H1 (cell line): ENCODE measurements around the gene PDGFA. TPM values are rescaled to one million over a fixed set of nuclear protein-coding genes. Genes with fewer than 3 reads are reported as not detected.

ENCODE experiments used
- CTCF ChIA-PET: fragments of 300-600 bp; sonication (Branson Sonifier 250); formaldehyde crosslinking; loops from one replicate; lab custom pipeline; 2021; ENCODE audit not compliant: partially characterized antibody; lab: Charles Lee
- POLR2A ChIA-PET: fragments of 300-600 bp; sonication (Branson Sonifier 250); formaldehyde crosslinking; loops from one replicate; lab custom pipeline; 2021; ENCODE audit warnings: inconsistent platforms; ENCODE audit not compliant: partially characterized antibody; lab: Charles Lee
- DNase-seq, 2 experiments: peaks; one replicate each; pipeline versions ENCODE4 v3.0.0 to v3.0.0-alpha.2; 2010 to 2022; ENCODE audit warnings: low spot score in 2 of 2, low read depth in 1 of 2, mixed read lengths in 1 of 2
- FAIRE-seq: peaks from 2 replicates; lab custom pipeline; 2011; peaks lifted over from hg19 to GRCh38; lab: Jason Lieb, UNC
- H2AFZ ChIP-seq: 2 replicates; pipeline ENCODE4 v1.8.1; 2012; ENCODE audit warnings: low read length, inconsistent platforms
- H2AK5ac ChIP-seq: 2 replicates; pipeline ENCODE4 v1.6.1; 2013; ENCODE audit warnings: low read depth, low read length
- H2BK120ac ChIP-seq: replicated peaks from 2 replicates; pipeline ENCODE3; 2013; ENCODE audit warnings: low read depth, low read length, inconsistent platforms
- H2BK12ac ChIP-seq: 2 replicates; pipeline ENCODE4 v1.6.1; 2013; ENCODE audit warnings: low read depth, low read length
- H2BK15ac ChIP-seq: 2 replicates; pipeline ENCODE4 v1.6.1; 2013; ENCODE audit warnings: low read length
- H2BK20ac ChIP-seq: 2 replicates; pipeline ENCODE4 v1.6.1; 2013; ENCODE audit warnings: low read length
- H2BK5ac ChIP-seq: 2 replicates; pipeline ENCODE4 v1.6.1; 2013; ENCODE audit warnings: low read depth, low read length
- H3K14ac ChIP-seq: 2 replicates; pipeline ENCODE4 v1.6.1; 2013; ENCODE audit warnings: inconsistent platforms; ENCODE audit not compliant: insufficient read length
- H3K18ac ChIP-seq: 2 replicates; pipeline ENCODE4 v1.6.1; 2013; ENCODE audit warnings: low read length; ENCODE audit errors: extremely low read depth
- H3K23ac ChIP-seq: 2 replicates; pipeline ENCODE4 v1.6.1; 2013; ENCODE audit warnings: inconsistent platforms; ENCODE audit not compliant: insufficient read length
- H3K23me2 ChIP-seq: 2 replicates; pipeline ENCODE4 v1.6.1; 2013; ENCODE audit warnings: low read depth, low read length
- H3K27ac ChIP-seq: 2 replicates; pipeline ENCODE4 v1.6.1; 2011; ENCODE audit warnings: low read depth, low read length, inconsistent platforms
- H3K27me3 ChIP-seq, 4 experiments: replicated peaks in 1 of 4; 1 replicate in 1 of 4; 2 replicates in 3 of 4; pipeline versions ENCODE4 v1.6.1 to v1.8.1; 2011 to 2013; ENCODE audit warnings: low read length in 3 of 4, mild to moderate bottlenecking in 3 of 4, inconsistent platforms in 2 of 4, mixed read lengths in 2 of 4, moderate library complexity in 1 of 4; ENCODE audit not compliant: control insufficient read depth in 3 of 4, insufficient read depth in 3 of 4; ENCODE audit errors: extremely low read depth in 1 of 4
- H3K36me3 ChIP-seq, 4 experiments: 2 replicates each; pipeline versions ENCODE4 v1.6.1 to v1.8.1; 2011 to 2013; ENCODE audit warnings: mild to moderate bottlenecking in 4 of 4, low read length in 3 of 4, moderate library complexity in 2 of 4, control low read depth in 1 of 4, inconsistent platforms in 1 of 4; ENCODE audit not compliant: insufficient read depth in 4 of 4, control insufficient read depth in 2 of 4
- H3K4ac ChIP-seq: replicated peaks from 2 replicates; pipeline ENCODE3; 2013; ENCODE audit warnings: low read length, low read depth, mixed read lengths, inconsistent platforms; ENCODE audit not compliant: insufficient read length
- H3K4me1 ChIP-seq, 4 experiments: replicated peaks in 1 of 4; 1 replicate in 1 of 4; 2 replicates in 3 of 4; pipeline versions ENCODE4 v1.6.1 to v1.8.1; 2011 to 2013; ENCODE audit warnings: low read length in 3 of 4, inconsistent platforms in 2 of 4, mixed read lengths in 1 of 4; ENCODE audit not compliant: insufficient read depth in 4 of 4, control insufficient read depth in 3 of 4
- H3K4me2 ChIP-seq, 2 experiments: 2 replicates each; pipeline versions ENCODE4 v1.6.1 to v1.8.1; 2011 to 2013; ENCODE audit warnings: low read depth in 2 of 2, low read length in 2 of 2, control low read depth in 1 of 2, inconsistent platforms in 1 of 2, mild to moderate bottlenecking in 1 of 2; ENCODE audit not compliant: insufficient read depth in 1 of 2
- H3K4me3 ChIP-seq, 4 experiments: fragments of 200-600, 300-600 bp in 1 of 4; sonication (generic), shearing (Covaris generic), sonication (Bioruptor Twin) in 1 of 4; 2 replicates each; pipeline versions ENCODE4 v1.5.1 to v1.8.1; 2011 to 2016; ENCODE audit warnings: low read length in 4 of 4, low read depth in 3 of 4, control low read depth in 2 of 4, inconsistent platforms in 2 of 4, mild to moderate bottlenecking in 2 of 4, mixed read lengths in 1 of 4, moderate library complexity in 1 of 4; ENCODE audit not compliant: insufficient read depth in 2 of 4; ENCODE audit errors: extremely low read depth in 1 of 4
- H3K56ac ChIP-seq: replicated peaks from 2 replicates; pipeline ENCODE3; 2013; ENCODE audit warnings: low read depth, mild to moderate bottlenecking, mixed read lengths, low read length, inconsistent platforms; ENCODE audit not compliant: insufficient read length
- H3K79me1 ChIP-seq: 2 replicates; pipeline ENCODE4 v1.6.1; 2013; ENCODE audit warnings: low read depth, low read length, control low read depth
- H3K79me2 ChIP-seq, 2 experiments: 2 replicates each; pipeline versions ENCODE4 v1.6.1 to v1.8.1; 2012 to 2013; ENCODE audit warnings: low read length in 2 of 2, mild to moderate bottlenecking in 2 of 2, inconsistent platforms in 1 of 2; ENCODE audit not compliant: insufficient read depth in 2 of 2, control insufficient read depth in 1 of 2
- H3K9ac ChIP-seq, 4 experiments: replicated peaks in 1 of 4; 1 replicate in 1 of 4; 2 replicates in 3 of 4; pipeline versions ENCODE4 v1.6.1 to v1.8.1; 2011 to 2013; ENCODE audit warnings: low read depth in 3 of 4, low read length in 3 of 4, control low read depth in 2 of 4, mild to moderate bottlenecking in 2 of 4, moderate library complexity in 2 of 4, inconsistent platforms in 1 of 4; ENCODE audit errors: extremely low read depth in 1 of 4
- H3K9me3 ChIP-seq, 2 experiments: 2 replicates each; pipeline versions ENCODE4 v1.6.1 to v1.8.1; 2012 to 2013; ENCODE audit warnings: mild to moderate bottlenecking in 2 of 2, moderate library complexity in 2 of 2, control low read depth in 1 of 2, inconsistent platforms in 1 of 2, low read depth in 1 of 2, low read length in 1 of 2, mixed read lengths in 1 of 2; ENCODE audit not compliant: insufficient read depth in 2 of 2
- H4K20me1 ChIP-seq, 2 experiments: replicated peaks in 1 of 2; 2 replicates each; pipeline versions ENCODE3 to v1.8.1; 2011 to 2013; ENCODE audit warnings: inconsistent platforms in 2 of 2, low read length in 2 of 2, mild to moderate bottlenecking in 1 of 2; ENCODE audit not compliant: insufficient read depth in 2 of 2, control insufficient read depth in 1 of 2
- H4K5ac ChIP-seq: 2 replicates; pipeline ENCODE4 v1.6.1; 2013; ENCODE audit warnings: low read length, low read depth, mixed read lengths, inconsistent platforms; ENCODE audit not compliant: insufficient read length
- H4K8ac ChIP-seq: 2 replicates; pipeline ENCODE4 v1.8.0; 2013; ENCODE audit warnings: mild to moderate bottlenecking, moderate library complexity, low read length, inconsistent platforms; ENCODE audit not compliant: insufficient read depth; ENCODE audit errors: extremely low read depth
- H4K91ac ChIP-seq: replicated peaks from 2 replicates; pipeline ENCODE3; 2013; ENCODE audit warnings: low read length, mixed read lengths, inconsistent platforms; ENCODE audit not compliant: insufficient read length
- BACH1 ChIP-seq: IDR thresholded peaks from 2 replicates; pipeline ENCODE4 v1.6.1; 2012; ENCODE audit warnings: low read length, improper control_type of control experiment
- CTBP2 ChIP-seq: IDR thresholded peaks from 2 replicates; pipeline ENCODE4 v1.7.0; 2011; ENCODE audit warnings: borderline replicate concordance, mild to moderate bottlenecking, moderate library complexity, mixed read lengths, low read length; ENCODE audit not compliant: insufficient read depth, insufficient read length
- EP300 ChIP-seq, 2 experiments: IDR thresholded peaks; 1 replicate in 1 of 2; 2 replicates in 1 of 2; pipeline ENCODE4 v1.6.1; 2011 to 2012; ENCODE audit warnings: low read depth in 2 of 2, low read length in 2 of 2, mild to moderate bottlenecking in 2 of 2, borderline replicate concordance in 1 of 2, inconsistent platforms in 1 of 2, moderate library complexity in 1 of 2
- JUN ChIP-seq: IDR thresholded peaks from 2 replicates; pipeline ENCODE4 v1.6.1; 2011; ENCODE audit warnings: low read depth, mild to moderate bottlenecking, improper control_type of control experiment, low read length
- NANOG ChIP-seq: IDR thresholded peaks from 2 replicates; pipeline ENCODE4 v1.6.1; 2011; ENCODE audit warnings: low read length, low read depth, mild to moderate bottlenecking, inconsistent platforms; ENCODE audit not compliant: insufficient read depth, poor library complexity, severe bottlenecking
- NRF1 ChIP-seq: IDR thresholded peaks from 2 replicates; pipeline ENCODE4 v1.6.1; 2011; ENCODE audit warnings: mild to moderate bottlenecking, low read depth, low read length, improper control_type of control experiment
- SIN3A ChIP-seq, 2 experiments: IDR thresholded peaks in 1 of 2; conservative IDR thresholded peaks in 1 of 2; 2 replicates each; pipeline ENCODE4 v1.6.1; 2011 to 2012; ENCODE audit warnings: low read length in 2 of 2, improper control_type of control experiment in 1 of 2, low read depth in 1 of 2, mild to moderate bottlenecking in 1 of 2
- WGBS, 2 experiments: shearing (Covaris generic) in 1 of 2; methylation state at CpG; one replicate each; pipeline versions ENCODE4 v1.1.6 to v1.1.7; 2013 to 2015; ENCODE audit warnings: low lambda C conversion rate in 2 of 2, mixed read lengths in 2 of 2, inconsistent platforms in 1 of 2, low coverage in 1 of 2, missing lambda C conversion rate in 1 of 2; ENCODE audit not compliant: insufficient replicate concordance in 2 of 2, insufficient coverage in 1 of 2, insufficient read length in 1 of 2; ENCODE audit errors: extremely low coverage in 1 of 2, missing lambda C conversion rate in 1 of 2; 5-methylcytosine and 5-hydroxymethylcytosine counted together
- polyA plus RNA-seq, 7 experiments: library from polyadenylated mRNA; depleted of rRNA in 3 of 7; stranded (reverse) in 5 of 7; unstranded in 2 of 7; fragments of >200 nt in 5 of 7; fragments of 200-250 nt in 2 of 7; gene quantifications; 1 replicate in 5 of 7; 2 replicates in 1 of 7; 4 replicates in 1 of 7; pipeline versions ENCODE4 v1.2.1 to v1.2.3, GENCODE V29; 2011 to 2013; ENCODE audit warnings: missing spikeins in 2 of 7, mixed read lengths in 2 of 7
- total RNA-seq: library from RNA; stranded (reverse); fragmentation: NEBNext Ultra II Directional; extraction: Animal tissue kit (Norgen Biotek cat#: 25700); gene quantifications from 2 replicates; pipeline ENCODE4 v1.2.1, GENCODE V29; 2021
- TF ChIP-seq, protein P1 (sequence below): IDR thresholded peaks from 2 replicates; pipeline ENCODE4 v1.6.1; 2012; ENCODE audit warnings: low read length, inconsistent platforms
- TF ChIP-seq, protein P2 (sequence below): IDR thresholded peaks from 2 replicates; pipeline ENCODE4 v1.6.1; 2011; ENCODE audit warnings: low read length, improper control_type of control experiment

The PDGFA gene
- total and polyA plus RNA-seq, 2 of the 8 experiments (the other 6 are each of a cell fraction or from before 2014, with no cell fraction given): 21.1 to 43.0 TPM

DNA sequence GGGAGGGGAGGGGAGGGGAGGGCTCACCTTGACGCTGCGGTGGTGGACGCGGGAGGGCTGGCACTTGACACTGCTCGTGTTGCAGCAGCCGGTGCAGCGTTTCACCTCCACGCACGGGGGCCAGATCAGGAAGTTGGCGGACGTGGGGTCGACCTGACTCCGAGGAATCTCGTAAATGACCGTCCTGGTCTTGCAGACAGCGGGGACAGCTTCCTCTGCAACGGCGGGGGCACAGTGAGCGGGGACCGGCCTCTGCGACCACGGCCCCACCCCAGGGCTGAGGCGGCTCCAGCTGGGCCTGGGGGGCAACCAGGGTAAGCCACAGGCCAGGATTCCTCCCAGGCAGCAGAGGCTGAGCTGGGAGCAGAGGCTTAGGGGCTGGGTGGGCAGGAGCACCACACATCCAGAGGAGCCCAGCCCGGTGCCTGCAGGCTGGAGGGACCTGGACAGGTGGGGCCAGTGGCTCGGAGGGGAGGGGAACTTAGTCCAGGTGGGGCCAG lies 8.8 kb downstream of the PDGFA start:
- Histone ChIP-seq H2BK120ac (no peak overlapping the region), H3K56ac (no peak overlapping the region), H2BK15ac (0 out of 2 replicates have a peak overlapping the region, but pooled peaks have one; percentile 16), H2BK5ac (no peak overlapping the region), H4K8ac (peak overlapping the region; percentile 20; the same call in 1 of the 2 replicates), H3K79me1 (no peaks in the 10 kb centered on the region; the same call in none of the 2 replicates), H4K91ac (no peak overlapping the region), H4K20me1 (peaks cover 7 to 16% of the 10 kb centered on the region in 2 experiments), H3K18ac (peak overlapping the region; percentile 48; the same call in 1 of the 2 replicates), H2BK12ac (no peak overlapping the region), H4K5ac (no peak overlapping the region), H2BK20ac (no peak overlapping the region), H3K23me2 (no peaks in the 10 kb centered on the region), H3K36me3 (peaks cover 0 to 21% (median 6%) of the 10 kb centered on the region in 4 experiments; a peak in 6 of 8 replicates), H3K27ac (no peak overlapping the region; the same call in 1 of the 2 replicates), H3K9me3 (no peaks in the 10 kb centered on the region), H3K9ac (no peak overlapping the region), H3K4me1 (peaks cover 6 to 32% (median 15%) of the 10 kb centered on the region in 4 experiments), H3K4me3 (no peak overlapping the region), H3K4me2 (no peak overlapping the region), H3K14ac (no peak overlapping the region), H3K23ac (no peak overlapping the region), H3K4ac (no peak overlapping the region), H3K79me2 (peaks cover 0 to 42% of the 10 kb centered on the region in 2 experiments; a peak in 3 of 4 replicates), H2AK5ac (no peak overlapping the region), H3K27me3 (no peaks in the 10 kb centered on the region; a peak in 1 of 7 replicates), H2AFZ (no peak overlapping the region)
- 82% methylated on average over 21 of the region's 25 CpGs; no CpG with 5 or more reads in 1 of the 2 experiments for WGBS, 2 experiments
- ChIA-PET POLR2A (no interaction called here), CTCF (no interaction called here)
- no peak for FAIRE-seq
- no peak for DNase-seq
- TF ChIP-seq, protein P1, sequence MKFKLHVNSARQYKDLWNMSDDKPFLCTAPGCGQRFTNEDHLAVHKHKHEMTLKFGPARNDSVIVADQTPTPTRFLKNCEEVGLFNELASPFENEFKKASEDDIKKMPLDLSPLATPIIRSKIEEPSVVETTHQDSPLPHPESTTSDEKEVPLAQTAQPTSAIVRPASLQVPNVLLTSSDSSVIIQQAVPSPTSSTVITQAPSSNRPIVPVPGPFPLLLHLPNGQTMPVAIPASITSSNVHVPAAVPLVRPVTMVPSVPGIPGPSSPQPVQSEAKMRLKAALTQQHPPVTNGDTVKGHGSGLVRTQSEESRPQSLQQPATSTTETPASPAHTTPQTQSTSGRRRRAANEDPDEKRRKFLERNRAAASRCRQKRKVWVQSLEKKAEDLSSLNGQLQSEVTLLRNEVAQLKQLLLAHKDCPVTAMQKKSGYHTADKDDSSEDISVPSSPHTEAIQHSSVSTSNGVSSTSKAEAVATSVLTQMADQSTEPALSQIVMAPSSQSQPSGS: no peak
- TF ChIP-seq, protein P2, sequence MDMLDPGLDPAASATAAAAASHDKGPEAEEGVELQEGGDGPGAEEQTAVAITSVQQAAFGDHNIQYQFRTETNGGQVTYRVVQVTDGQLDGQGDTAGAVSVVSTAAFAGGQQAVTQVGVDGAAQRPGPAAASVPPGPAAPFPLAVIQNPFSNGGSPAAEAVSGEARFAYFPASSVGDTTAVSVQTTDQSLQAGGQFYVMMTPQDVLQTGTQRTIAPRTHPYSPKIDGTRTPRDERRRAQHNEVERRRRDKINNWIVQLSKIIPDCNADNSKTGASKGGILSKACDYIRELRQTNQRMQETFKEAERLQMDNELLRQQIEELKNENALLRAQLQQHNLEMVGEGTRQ: no peak
- TF ChIP-seq JUN: no peak
- TF ChIP-seq NANOG: no peak
- TF ChIP-seq SIN3A (conservative IDR thresholded peaks at IDR 0.05 in 1 of 2, IDR thresholded peaks at IDR 0.05 in 1 of 2; ENCODE audit: low read depth in 1 of 2, low read length in 2 of 2): no peak
- no peak for TF ChIP-seq BACH1
- TF ChIP-seq NRF1: no peak
- TF ChIP-seq CTBP2: no peak
- no peak for TF ChIP-seq EP300 (IDR thresholded peaks at IDR 0.05; ENCODE audit: borderline replicate concordance in 1 of 2, low read depth in 2 of 2, low read length in 2 of 2)
